ENCODE data around the gene FANCC. TPM values are rescaled to one million over a fixed set of nuclear protein-coding genes. Genes with fewer than 3 reads are reported as not detected.
"Not testable (repeated sequence)": the region's sequence is repeated elsewhere in the genome, so short reads cannot be mapped to it uniquely, and the experiment has no call there.

FANCC gene
- total and polyA plus RNA-seq, 2 experiments from 2014 or later = 5.0 to 5.3 TPM

- Histone ChIP-seq H3K79me2 (ENCODE audit: insufficient read depth) (no peaks in the 10 kb centered on the region), H3K27ac (no peak overlapping the region), H4K20me1 (ENCODE audit: insufficient read depth) (no peaks in the 10 kb centered on the region), H3K9me3 (ENCODE audit: low read depth) (no peaks in the 10 kb centered on the region), H3K36me3 (ENCODE audit: low read depth) (no peaks in the 10 kb centered on the region), H3K9ac (no peak overlapping the region), H3K9me2 (ENCODE audit: insufficient read depth) (no peaks in the 10 kb centered on the region), H3K4me2 (ENCODE audit: unreplicated experiment) (no peak overlapping the region), H2AFZ (peak overlapping the region; percentile 12; the same call in 1 of the 2 replicates), H3F3A (ENCODE audit: insufficient read depth) (no peaks in the 10 kb centered on the region), H3K4me3 (no peak overlapping the region), H3K27me3 (replicated peaks; ENCODE audit: insufficient read depth) (no peaks in the 10 kb centered on the region), H3K4me1 (ENCODE audit: insufficient read depth) (no peaks in the 10 kb centered on the region)
- DNase-seq = peak; percentile 42
- no peak for TF ChIP-seq EZH2 (IDR thresholded peaks at IDR 0.05; ENCODE audit: insufficient read depth, poor library complexity, severe bottlenecking)
- no peak for TF ChIP-seq EZH2phosphoT487 (IDR thresholded peaks at IDR 0.05; ENCODE audit: insufficient read depth, low read depth)
- WGBS, 2 experiments (ENCODE audit: low coverage in 1 of 2, low lambda C conversion rate in 2 of 2, missing lambda C conversion rate in 2 of 2) = 37 to 49% methylated on average over 8 of the region's 8 CpGs
- in situ Hi-C loops (cut with MboI) = no loop called here
These were observed 111.4 kb downstream of the FANCC start for GRCh38 chr9:95206143-95206542.

- Histone ChIP-seq H3K79me2 (ENCODE audit: insufficient read depth) (no peaks in the 10 kb centered on the region), H3K27ac (no peak overlapping the region), H3K4me1 (ENCODE audit: insufficient read depth) (no peaks in the 10 kb centered on the region), H3K9ac (no peak overlapping the region), H3K27me3 (replicated peaks; ENCODE audit: insufficient read depth) (no peaks in the 10 kb centered on the region), H3K4me2 (ENCODE audit: unreplicated experiment) (no peak overlapping the region), H3K9me2 (ENCODE audit: insufficient read depth) (no peaks in the 10 kb centered on the region), H3F3A (ENCODE audit: insufficient read depth) (no peaks in the 10 kb centered on the region), H3K36me3 (ENCODE audit: low read depth) (no peaks in the 10 kb centered on the region), H4K20me1 (ENCODE audit: insufficient read depth) (no peaks in the 10 kb centered on the region), H2AFZ (no peak overlapping the region), H3K4me3 (no peak overlapping the region), H3K9me3 (ENCODE audit: low read depth) (no peaks in the 10 kb centered on the region)
- in situ Hi-C loops (cut with MboI) = no loop called here
- WGBS, 2 experiments (ENCODE audit: low coverage in 1 of 2, low lambda C conversion rate in 2 of 2, missing lambda C conversion rate in 2 of 2) = 96 to 97% methylated on average over 2 of the region's 2 CpGs
- TF ChIP-seq EZH2 (IDR thresholded peaks at IDR 0.05; ENCODE audit: insufficient read depth, poor library complexity, severe bottlenecking) (no peak), EZH2phosphoT487 (IDR thresholded peaks at IDR 0.05; ENCODE audit: insufficient read depth, low read depth) (no peak)
- DNase-seq = no peak
These were observed 112.8 kb downstream of the FANCC start for GRCh38 chr9:95204710-95205109.

- WGBS, 2 experiments (ENCODE audit: low coverage in 1 of 2, low lambda C conversion rate in 2 of 2, missing lambda C conversion rate in 2 of 2) = 97 to 100% methylated on average over 3 of the region's 3 CpGs
- H3K9me3 ChIP-seq (ENCODE audit: low read depth) = no peaks in the 10 kb centered on the region
- no peaks in the 10 kb centered on the region for H3K9me2 ChIP-seq (ENCODE audit: insufficient read depth)
- no peaks in the 10 kb centered on the region for H3K27me3 ChIP-seq (replicated peaks; ENCODE audit: insufficient read depth)
- H3K4me3 ChIP-seq = no peak overlapping the region
- no peak overlapping the region for H3K4me2 ChIP-seq (ENCODE audit: unreplicated experiment)
- H3K4me1 ChIP-seq (ENCODE audit: insufficient read depth) = no peaks in the 10 kb centered on the region
- H3K9ac ChIP-seq = no peak overlapping the region
- H3K27ac ChIP-seq = no peak overlapping the region
- H4K20me1 ChIP-seq (ENCODE audit: insufficient read depth) = no peaks in the 10 kb centered on the region
- no peaks in the 10 kb centered on the region for H3K36me3 ChIP-seq (ENCODE audit: low read depth)
- no peak overlapping the region for H2AFZ ChIP-seq
- DNase-seq = no peak
- no peaks in the 10 kb centered on the region for H3F3A ChIP-seq (ENCODE audit: insufficient read depth)
- no peaks in the 10 kb centered on the region for H3K79me2 ChIP-seq (ENCODE audit: insufficient read depth)
- in situ Hi-C loops (cut with MboI) = no loop called here
- no peak for TF ChIP-seq EZH2phosphoT487 (IDR thresholded peaks at IDR 0.05; ENCODE audit: insufficient read depth, low read depth)
- no peak for TF ChIP-seq EZH2 (IDR thresholded peaks at IDR 0.05; ENCODE audit: insufficient read depth, poor library complexity, severe bottlenecking)
These were observed 113.2 kb downstream of the FANCC start for GRCh38 chr9:95204310-95204709.

- H2AFZ ChIP-seq; in situ Hi-C loops (cut with MboI); H3K27ac ChIP-seq; H3K4me2 ChIP-seq (ENCODE audit: unreplicated experiment); H3K9me3 ChIP-seq (ENCODE audit: low read depth); H3K4me1 ChIP-seq (ENCODE audit: insufficient read depth); H3K9ac ChIP-seq; DNase-seq; H3F3A ChIP-seq (ENCODE audit: insufficient read depth); H3K36me3 ChIP-seq (ENCODE audit: low read depth); H3K27me3 ChIP-seq (replicated peaks; ENCODE audit: insufficient read depth); H3K4me3 ChIP-seq; H3K79me2 ChIP-seq (ENCODE audit: insufficient read depth); H4K20me1 ChIP-seq (ENCODE audit: insufficient read depth); H3K9me2 ChIP-seq (ENCODE audit: insufficient read depth): not testable (repeated sequence)
- 72% methylated on average over 2 of the region's 2 CpGs for WGBS, 2 experiments (ENCODE audit: low coverage in 1 of 2, low lambda C conversion rate in 2 of 2, missing lambda C conversion rate in 2 of 2)
These were observed 114.5 kb downstream of the FANCC start for GRCh38 chr9:95203019-95203418.

GRCh38 chr9:95202076-95202681 is 115.3 kb downstream of the FANCC start:
- H3K4me2 ChIP-seq (ENCODE audit: unreplicated experiment) = no peak overlapping the region
- no peaks in the 10 kb centered on the region for H4K20me1 ChIP-seq (ENCODE audit: insufficient read depth)
- H3K4me3 ChIP-seq = no peak overlapping the region
- H3F3A ChIP-seq (ENCODE audit: insufficient read depth) = peaks cover 7% of the 10 kb centered on the region; the same call in 1 of the 2 replicates
- 96 to 100% methylated on average over 5 of the region's 5 CpGs for WGBS, 2 experiments (ENCODE audit: low coverage in 1 of 2, low lambda C conversion rate in 2 of 2, missing lambda C conversion rate in 2 of 2)
- no peaks in the 10 kb centered on the region for H3K9me3 ChIP-seq (ENCODE audit: low read depth)
- TF ChIP-seq EZH2 (IDR thresholded peaks at IDR 0.05; ENCODE audit: insufficient read depth, poor library complexity, severe bottlenecking) (no peak), EZH2phosphoT487 (IDR thresholded peaks at IDR 0.05; ENCODE audit: insufficient read depth, low read depth) (no peak)
- H3K36me3 ChIP-seq (ENCODE audit: low read depth) = no peaks in the 10 kb centered on the region
- peaks cover 11% of the 10 kb centered on the region; the same call in 1 of the 2 replicates for H3K4me1 ChIP-seq (ENCODE audit: insufficient read depth)
- no peak for DNase-seq
- H3K9me2 ChIP-seq (ENCODE audit: insufficient read depth) = no peaks in the 10 kb centered on the region
- no peaks in the 10 kb centered on the region for H3K27me3 ChIP-seq (replicated peaks; ENCODE audit: insufficient read depth)
- no peak overlapping the region for H3K27ac ChIP-seq
- H3K9ac ChIP-seq = no peak overlapping the region
- H3K79me2 ChIP-seq (ENCODE audit: insufficient read depth) = no peaks in the 10 kb centered on the region
- in situ Hi-C loops (cut with MboI) = no loop called here
- no peak overlapping the region for H2AFZ ChIP-seq
